Measurements from ENCODE around the gene ARPP19. TPM values are rescaled to one million over a fixed set of nuclear protein-coding genes. Genes with fewer than 3 reads are reported as not detected.
"Not testable (repeated sequence)": the region's sequence is repeated elsewhere in the genome, so short reads cannot be mapped to it uniquely, and the experiment has no call there.

ARPP19 gene
- polyA plus RNA-seq, 4 donors = 106 to 169 (median 138) TPM

DNA sequence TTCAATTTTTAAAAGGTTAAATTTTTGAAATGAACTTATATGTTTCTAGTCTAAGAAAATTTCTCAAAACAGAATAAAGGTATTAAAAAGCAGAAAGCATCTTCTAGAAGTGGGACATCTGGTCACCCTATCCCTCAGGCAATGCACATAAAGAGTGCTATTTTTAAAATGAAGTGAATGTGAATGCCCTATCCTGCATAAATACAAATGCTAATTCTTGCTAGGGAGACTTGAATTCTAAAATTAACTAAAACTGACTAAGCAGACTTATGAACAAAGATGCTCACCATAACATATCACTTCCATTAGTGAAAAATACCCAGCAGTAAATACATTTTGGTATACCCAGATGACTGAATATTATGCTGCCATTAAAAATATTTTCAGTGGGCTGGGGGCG lies 51.8 kb downstream of the ARPP19 start:
- DNase-seq (ENCODE audit: low read depth in 4 of 4, low spot score in 3 of 4) = no peak

DNA sequence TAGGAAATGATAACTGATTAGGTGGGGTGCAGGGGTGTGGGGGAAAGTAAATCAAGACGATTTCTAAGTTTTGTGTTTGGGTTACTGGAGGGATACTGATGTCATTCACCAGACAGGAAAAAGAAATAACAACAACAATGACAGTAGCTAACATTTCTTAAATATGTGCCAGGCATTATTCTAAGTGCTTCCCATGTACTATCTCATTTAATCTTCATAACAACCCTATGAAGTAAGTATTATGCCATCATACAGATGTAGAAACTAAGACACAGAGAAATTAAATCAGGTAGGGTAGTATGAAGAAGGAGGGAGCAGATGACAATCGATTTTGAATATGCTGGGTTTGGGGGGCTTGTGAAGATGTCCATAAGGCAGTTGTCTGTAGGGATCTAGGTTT lies 53.5 kb downstream of the ARPP19 start:
- DNase-seq (ENCODE audit: low read depth in 4 of 4, low spot score in 3 of 4) = no peak

DNA sequence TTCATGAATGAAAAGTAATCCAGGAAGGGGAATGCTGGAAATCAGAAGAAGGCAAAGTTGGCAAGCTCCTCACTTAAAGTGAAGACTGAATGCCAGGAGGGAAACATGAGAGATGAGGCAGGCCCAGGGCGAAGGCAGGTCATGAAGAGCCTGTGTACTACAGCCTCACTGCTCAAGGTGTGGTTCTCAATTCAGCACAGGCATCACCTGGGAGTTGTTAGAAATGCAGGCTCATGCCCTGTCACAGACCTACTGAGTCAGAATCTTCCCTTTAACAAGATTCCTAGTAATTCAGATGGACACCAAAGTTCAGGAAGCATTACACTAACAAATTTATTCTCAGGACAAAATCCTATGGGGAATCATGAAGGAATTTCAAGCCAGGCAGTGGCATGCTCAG lies 54.3 kb downstream of the ARPP19 start:
- DNase-seq (ENCODE audit: low read depth in 4 of 4, low spot score in 3 of 4) = no peak

DNA sequence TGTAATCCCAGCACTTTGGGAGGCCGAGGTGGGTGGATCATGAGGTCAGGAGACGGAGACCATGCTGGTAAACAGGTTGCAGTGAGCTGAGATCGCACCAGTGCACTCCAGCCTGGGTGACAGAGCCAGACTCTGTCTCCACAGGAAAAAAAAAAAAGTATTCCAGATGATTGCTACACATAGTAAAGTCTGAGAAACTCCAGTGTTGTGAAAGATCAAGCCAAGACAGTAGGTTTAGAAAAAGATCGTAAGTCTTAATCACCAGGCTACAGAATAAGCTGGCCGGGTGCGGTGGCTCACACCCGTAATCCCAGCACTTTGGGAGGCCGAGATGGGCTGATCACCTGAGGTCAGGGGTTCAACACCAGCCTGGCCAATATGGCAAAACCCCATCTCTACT lies 56.0 kb downstream of the ARPP19 start:
- not testable (repeated sequence) for DNase-seq (ENCODE audit: low read depth in 4 of 4, low spot score in 3 of 4)

DNA sequence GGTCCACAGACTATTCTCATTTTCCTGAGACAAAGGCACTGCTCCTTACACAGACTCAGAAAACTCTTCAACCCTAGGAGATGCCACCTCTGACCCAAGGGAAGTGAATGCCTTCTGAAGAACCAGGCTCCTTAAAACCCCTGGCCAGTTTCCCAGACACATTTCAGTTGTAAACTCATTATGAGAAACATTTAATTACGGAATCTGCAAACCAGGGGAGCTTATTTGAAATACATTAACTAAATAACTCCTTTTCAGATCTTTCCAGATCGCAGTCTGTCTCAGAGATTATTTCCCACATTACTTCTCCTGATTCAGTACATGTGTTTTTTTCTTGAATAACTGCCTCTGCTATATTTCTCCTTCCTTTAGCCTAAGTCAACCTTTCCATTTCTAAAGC lies 57.7 kb downstream of the ARPP19 start:
- no peak for DNase-seq (ENCODE audit: low read depth in 4 of 4, low spot score in 3 of 4)

DNA sequence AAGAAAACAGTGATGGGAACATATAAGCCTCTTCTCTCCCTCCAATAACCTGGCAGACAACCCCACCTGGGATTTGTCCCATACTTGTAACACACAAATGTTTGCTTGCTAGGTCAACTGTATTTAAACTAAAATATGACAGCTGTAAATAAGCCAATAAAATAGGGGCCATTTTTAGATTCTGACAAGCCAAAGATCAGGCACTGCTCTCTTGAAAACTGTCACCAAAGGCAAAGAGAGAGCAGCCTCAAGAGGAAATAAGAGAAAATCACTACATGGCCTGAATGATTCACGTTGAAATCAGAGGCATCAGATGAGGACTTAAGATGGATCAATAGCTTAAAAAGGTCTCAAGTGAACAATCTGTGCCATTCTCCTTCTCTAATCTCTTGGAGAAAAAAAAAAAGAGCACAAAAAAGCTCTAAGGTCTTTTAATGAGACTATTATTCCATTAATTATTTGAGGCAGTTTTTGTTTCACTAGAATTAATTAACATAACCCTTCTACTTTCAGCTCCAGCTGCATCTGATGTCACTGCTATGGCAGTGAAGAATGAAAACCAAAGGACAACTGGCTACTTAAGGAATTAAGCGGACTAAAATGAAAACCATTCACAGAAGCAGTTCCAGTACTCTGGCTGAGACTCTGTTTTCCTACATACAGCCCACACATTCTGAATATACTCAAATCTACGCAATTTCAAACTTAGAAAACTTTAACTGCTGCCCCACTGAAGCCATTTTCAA lies 59.2 kb downstream of the ARPP19 start:
- DNase-seq (ENCODE audit: low read depth in 4 of 4, low spot score in 3 of 4) = no peak

DNA sequence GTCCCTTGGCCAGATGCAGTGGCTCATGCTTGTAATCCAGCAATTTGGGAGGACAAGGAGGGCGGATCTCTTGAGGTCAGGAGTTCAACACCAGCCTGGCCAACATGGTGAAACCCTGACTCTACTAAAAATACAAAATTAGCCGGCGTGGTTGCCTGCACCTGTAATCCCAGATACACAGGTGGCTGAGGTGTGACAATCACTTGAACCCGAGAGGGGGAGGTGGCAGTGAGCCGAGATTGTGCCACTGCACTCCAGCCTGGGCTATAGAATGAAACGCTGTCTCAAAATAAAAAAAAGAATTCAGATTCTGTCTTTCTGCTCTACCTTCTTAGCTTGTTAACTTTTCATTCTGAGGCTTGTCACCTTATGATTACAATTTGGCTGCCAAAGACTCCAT lies 62.3 kb downstream of the ARPP19 start:
- DNase-seq (ENCODE audit: low read depth in 4 of 4, low spot score in 3 of 4) = no peak

DNA sequence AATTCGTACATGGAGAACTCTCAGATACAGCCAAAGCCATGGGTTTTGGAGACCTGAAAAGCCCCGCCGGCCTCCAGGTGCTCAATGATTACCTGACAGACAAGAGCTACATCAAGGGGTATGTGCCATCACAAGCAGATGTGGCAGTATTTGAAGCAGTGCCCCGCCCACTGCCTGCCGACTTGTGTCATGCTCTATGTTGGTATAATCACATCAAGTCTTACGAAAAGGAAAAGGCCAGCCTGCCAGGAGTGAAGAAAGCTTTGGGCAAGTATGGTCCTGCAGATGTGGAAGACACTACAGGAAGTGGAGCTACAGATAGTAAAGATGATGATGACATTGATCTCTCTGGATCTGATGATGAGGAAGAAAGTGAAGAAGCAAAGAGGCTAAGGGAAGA lies 63.7 kb downstream of the ARPP19 start:
- DNase-seq (ENCODE audit: low read depth in 4 of 4, low spot score in 3 of 4) = no peak

DNA sequence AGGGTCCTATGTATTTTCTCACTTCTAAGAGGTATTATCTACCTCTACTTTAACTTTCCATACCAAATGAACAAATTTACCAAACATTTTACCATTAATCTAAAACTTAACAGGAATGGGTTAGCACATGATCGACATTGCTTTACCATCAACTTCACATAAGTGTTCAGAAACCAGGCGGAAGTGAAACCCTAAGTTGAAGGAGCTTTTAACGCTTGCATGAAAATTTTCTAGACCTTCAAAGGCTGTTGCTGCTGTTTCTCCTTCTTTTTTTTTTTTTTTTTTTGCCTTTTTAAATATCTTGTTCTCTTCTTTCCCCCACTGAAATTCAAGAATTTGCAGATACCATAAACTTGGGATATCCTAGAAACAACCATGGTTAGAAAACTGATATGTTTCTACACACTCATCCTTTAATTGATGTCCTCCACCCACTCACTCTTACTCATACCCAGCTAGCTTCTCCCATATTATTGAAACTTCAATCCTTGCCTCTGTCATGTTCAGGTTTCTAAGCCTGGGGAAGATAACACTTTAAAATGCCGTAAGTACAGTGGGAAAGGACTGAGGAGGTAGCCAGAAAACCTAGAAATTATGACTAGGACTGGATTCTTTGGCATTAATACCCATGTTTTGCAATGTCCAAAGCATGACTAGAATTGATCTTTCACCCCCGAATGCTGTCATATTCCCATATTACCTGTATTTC lies 64.9 kb downstream of the ARPP19 start:
- no peak for DNase-seq (ENCODE audit: low read depth in 4 of 4, low spot score in 3 of 4)

DNA sequence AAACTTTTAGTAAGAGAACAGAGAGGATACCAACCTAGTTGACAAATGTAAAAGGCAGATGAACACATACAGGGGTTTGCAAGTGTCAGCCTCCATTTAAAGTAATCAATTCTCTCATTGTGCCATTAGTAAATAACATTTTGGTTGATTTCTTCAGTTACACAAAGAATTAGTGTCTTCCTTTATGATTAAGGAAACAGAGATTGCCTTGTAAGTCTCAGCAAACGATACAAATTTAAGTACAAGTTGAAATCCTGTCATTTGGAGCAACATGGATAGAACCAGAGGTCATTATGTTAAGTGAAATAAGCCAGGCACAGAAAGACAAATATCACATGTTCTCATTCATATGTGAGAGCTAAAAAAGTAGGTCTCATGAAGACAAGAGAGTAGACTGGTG lies 66.2 kb downstream of the ARPP19 start:
- DNase-seq (ENCODE audit: low read depth in 4 of 4, low spot score in 3 of 4) = no peak

DNA sequence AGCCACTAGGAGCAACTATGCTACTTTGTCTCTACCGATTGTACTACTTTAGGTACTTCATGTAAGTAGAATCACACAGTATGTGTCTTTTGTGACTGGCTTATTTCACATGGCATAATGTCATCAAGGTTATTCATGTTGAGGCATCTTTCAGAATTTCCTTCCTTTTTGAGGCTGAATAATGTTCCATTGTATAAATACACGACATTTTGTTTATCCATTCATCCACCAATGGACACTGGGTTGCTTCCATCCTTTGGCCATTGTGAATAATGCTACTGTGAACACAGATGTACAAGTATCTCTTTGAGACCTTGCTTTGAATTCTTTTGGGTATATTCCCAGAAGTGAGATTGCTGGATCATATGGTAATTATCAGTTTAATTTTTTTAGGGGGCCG lies 69.3 kb downstream of the ARPP19 start:
- no peak for DNase-seq (ENCODE audit: low read depth in 4 of 4, low spot score in 3 of 4)

DNA sequence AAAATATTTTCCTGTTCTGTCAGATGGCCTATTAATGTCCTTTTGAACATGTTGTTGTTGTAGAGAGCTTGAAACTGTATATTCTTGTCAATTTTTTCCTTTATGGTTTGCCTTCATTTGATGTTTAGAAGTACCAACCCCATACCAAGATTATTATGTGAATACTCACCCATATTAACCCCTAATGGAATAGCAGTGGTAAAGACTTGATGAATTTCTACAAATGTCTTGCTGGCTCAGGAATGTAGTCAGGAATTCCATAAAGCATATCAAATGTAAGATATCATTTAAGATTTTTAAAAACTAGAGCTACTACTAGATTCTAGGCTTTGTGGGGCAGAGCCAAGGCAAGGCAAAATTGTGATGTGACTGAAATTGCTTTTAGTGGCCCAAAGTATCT lies 70.1 kb downstream of the ARPP19 start:
- DNase-seq (ENCODE audit: low read depth in 4 of 4, low spot score in 3 of 4) = no peak

Other genes starting within 250 kb of the ARPP19 start
- 10 to 100 TPM in 1 of 4 donors, 1 to 10 TPM in 3; 7.2 to 10.4 (median 8.0) TPM for gene MYO5A, start 40.1 kb downstream of the ARPP19 start, polyA plus RNA-seq (ENCODE audit: insufficient read length in 4 of 4)
- gene ATOSA, start 110.4 kb upstream of the ARPP19 start, polyA plus RNA-seq (ENCODE audit: insufficient read length in 4 of 4) = 10 to 100 TPM; 37.6 to 52.1 (median 46.2) TPM
- under 1 TPM in 3 of 4 donors, not detected in 1; 0.14 to 0.29 (median 0.20) TPM for gene ONECUT1, start 221.3 kb upstream of the ARPP19 start, polyA plus RNA-seq (ENCODE audit: insufficient read length in 4 of 4)

Measured in left renal pelvis (tissue), 4 donors.